Dedifferentiated amniotic fluid mesenchymal stem cell (primary cell): ENCODE measurements around the gene GPC5.
"Not testable (repeated sequence)": the region's sequence is repeated elsewhere in the genome, so short reads cannot be mapped to it uniquely, and the experiment has no call there.

ENCODE experiments used
- DNase-seq: peaks from one replicate; pipeline ENCODE4 v3.0.0-alpha.2; 2016; ENCODE audit errors: extremely low spot score

Gene GPC5

GRCh38 chr13:92262100-92262788, 863.8 kb downstream of the GPC5 start:
- no peak for DNase-seq

GRCh38 chr13:92265408-92265807, 867.0 kb downstream of the GPC5 start:
- no peak for DNase-seq

- no peak for DNase-seq
Measured at GRCh38 chr13:92270990-92271389, 872.6 kb downstream of the GPC5 start.

GRCh38 chr13:92272177-92272576, 873.8 kb downstream of the GPC5 start:
- no peak for DNase-seq

DNA sequence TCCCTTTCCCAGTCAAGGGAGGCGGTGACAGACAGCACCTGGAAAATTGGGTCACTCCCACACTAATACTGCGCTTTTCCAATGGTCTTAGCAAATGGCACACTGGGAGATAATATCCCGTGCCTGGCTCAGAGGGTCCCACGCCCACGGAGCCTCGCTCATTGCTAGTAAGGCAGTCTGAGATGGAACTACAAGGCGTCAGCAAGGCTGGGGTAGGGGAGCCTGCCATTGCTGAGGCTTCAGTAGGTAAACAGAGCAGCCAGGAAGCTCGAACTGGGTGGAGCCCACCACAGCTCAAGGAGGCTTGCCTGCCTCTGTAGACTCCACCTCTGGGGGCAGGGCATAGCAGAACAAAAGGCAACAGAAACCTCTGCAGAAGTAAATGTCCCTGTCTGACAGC, 882.6 kb downstream of the GPC5 start:
- not testable (repeated sequence) for DNase-seq

- DNase-seq, result not testable (repeated sequence)
Measured at GRCh38 chr13:92290718-92291307, 892.4 kb downstream of the GPC5 start.

DNA sequence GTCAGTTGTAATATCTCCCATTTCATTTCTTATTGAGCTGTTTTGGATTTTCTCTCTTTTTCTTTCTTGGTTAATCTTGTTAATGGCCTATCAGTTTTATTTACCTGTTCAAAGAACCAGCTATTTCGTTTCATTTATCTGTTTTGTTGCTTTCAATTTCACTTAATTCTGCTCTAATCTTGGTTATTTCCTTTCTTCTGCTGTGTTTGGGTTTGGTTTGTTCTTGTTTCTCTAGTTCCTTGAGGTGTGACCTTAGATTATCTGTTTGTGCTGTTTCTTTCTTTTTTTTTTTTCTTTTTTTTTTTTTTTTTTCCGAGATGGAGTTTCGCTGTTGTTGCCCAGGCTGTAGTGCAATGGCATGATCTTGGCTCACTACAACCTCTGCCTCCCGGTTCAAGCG, 896.1 kb downstream of the GPC5 start:
- DNase-seq, result not testable (repeated sequence)

GRCh38 chr13:92296154-92296671, 897.8 kb downstream of the GPC5 start:
- DNase-seq, result not testable (repeated sequence)

GRCh38 chr13:92297971-92298942, 899.8 kb downstream of the GPC5 start:
- no peak for DNase-seq

- DNase-seq, result no peak
Measured at GRCh38 chr13:92300651-92301050, 902.2 kb downstream of the GPC5 start.

DNA sequence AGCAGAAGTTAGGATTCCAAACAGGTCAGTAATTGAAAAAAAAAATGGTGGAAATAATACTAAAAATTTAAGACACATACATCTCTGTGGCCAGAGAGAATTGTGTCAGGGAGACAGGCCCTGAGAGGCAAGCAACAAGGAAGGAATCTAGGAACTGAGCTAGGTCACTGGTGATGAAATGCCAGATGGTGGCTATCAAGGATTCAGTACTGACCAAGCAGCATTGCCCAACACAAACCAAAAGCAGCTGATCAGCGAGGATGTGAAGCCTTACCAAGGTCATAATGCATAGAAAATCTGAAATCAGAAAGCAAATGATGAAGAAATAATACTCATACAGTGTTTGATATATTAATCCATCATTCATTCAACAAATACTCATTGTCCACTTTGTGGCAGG, 905.0 kb downstream of the GPC5 start:
- no peak for DNase-seq

GRCh38 chr13:92307752-92308151, 909.3 kb downstream of the GPC5 start:
- DNase-seq, result no peak

DNA sequence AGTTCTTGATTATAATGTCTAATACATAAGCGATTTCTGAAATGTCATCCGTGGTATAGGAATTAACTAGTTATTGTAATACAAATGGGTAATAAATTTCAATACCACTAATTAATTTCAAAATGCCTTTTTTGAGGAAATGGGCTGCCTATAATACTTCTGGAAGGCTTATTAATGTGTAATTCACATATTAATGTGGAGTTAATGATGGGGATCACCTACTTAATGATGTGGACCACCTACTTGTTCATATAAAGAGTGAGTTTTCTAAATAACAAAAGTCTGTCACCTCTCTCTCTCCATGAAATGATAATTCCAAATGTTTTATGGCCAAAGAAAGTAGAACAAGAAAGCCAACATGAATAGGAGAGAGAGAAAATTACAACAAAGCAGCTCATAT, 914.4 kb downstream of the GPC5 start:
- no peak for DNase-seq

DNA sequence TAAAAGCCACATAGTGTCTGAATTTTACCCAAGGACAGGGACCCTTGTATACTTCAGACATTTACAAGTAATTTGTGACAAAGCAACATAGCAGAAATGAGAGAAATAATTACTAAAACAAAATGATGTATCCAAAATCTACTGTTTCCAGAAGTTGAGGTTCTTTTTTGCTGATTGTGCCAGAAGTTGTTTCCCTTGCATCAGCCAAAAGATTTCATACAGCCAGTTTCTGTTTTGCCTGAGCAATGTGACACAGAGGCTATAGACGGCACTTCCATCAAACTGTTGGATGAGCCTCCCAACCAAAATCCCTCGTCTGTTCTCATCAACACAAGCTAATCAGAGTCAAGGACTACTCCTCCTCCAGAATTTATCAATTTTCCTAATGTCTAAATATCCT, 915.0 kb downstream of the GPC5 start:
- DNase-seq, result no peak

DNA sequence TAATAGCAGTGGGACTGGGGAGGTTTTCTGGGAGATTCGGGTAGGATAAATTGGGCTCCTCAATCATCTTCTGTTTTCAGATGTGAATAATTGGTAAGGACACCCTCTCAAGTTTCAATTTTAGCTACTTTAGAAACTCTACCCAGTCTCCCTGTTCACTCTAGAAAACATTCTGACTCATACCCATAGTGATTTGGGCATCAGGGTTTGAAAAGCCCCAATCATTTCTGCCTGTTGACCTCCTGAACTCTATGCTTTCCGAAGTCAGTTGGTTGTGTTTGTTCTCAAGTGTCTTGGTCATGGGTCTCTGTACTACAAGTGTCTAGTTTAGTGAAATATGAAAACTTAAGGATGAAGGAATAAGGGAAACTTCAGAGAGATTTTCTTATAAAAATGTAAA, 916.8 kb downstream of the GPC5 start:
- DNase-seq, result no peak

DNA sequence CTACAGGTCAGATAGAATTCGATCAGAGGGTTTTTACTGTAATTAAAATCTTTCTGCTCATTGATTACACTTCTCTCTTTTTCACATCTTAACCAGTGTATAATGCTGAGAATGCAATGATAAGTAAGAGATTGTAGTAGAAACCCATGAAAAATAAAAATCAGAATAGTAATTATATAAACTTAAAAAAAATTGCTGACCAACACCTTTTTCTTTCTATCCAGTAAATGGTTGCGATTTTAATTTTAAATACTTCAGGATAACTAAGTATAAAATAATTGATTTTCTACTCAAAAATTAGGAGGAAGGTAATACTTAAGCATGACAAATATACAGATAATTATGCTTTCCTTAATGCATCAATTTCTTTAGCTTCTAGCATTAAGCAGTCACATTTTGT, 917.6 kb downstream of the GPC5 start:
- DNase-seq, result no peak

DNA sequence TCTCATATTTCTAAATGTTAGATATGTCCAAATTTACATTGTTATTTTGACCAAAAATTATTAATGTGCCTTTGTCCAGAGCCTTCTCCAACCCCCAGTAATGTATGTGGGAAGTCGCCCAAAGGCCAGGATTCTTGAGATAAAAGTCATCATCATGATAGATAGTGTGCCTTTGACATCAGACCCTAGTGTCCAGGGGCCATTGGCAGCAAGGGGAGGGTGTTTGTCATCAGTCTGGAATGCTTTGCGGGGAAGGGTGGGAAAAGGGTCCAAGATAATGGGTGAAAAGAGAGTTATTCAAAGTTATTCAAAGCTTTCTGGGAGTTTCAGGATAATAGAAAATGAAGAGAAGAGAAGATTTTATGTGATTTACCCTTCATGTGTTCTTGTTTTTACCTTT, 918.6 kb downstream of the GPC5 start:
- no peak for DNase-seq

- DNase-seq, result no peak
Measured at GRCh38 chr13:92320323-92320722, 921.9 kb downstream of the GPC5 start.

GRCh38 chr13:92321174-92321573, 922.8 kb downstream of the GPC5 start:
- no peak for DNase-seq

DNA sequence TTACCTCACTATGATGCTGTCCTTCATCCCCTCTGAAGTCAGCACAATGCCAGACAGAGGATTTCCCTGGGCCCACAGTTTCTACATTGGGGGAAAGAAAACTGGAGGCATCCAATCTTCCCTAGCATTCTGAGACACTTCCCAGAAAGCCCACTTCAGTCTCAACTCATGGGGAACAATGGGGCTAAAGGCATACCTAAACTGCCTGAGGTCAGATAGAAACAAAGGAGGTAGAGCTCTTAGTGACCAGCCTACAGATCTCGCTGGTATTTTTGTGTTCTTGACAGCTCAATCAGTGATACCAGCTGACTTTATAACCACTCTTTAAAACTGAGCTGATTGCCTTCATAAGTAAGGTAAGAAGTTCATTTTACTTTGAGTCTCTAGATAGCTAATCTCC, 947.2 kb downstream of the GPC5 start:
- DNase-seq, result no peak

DNA sequence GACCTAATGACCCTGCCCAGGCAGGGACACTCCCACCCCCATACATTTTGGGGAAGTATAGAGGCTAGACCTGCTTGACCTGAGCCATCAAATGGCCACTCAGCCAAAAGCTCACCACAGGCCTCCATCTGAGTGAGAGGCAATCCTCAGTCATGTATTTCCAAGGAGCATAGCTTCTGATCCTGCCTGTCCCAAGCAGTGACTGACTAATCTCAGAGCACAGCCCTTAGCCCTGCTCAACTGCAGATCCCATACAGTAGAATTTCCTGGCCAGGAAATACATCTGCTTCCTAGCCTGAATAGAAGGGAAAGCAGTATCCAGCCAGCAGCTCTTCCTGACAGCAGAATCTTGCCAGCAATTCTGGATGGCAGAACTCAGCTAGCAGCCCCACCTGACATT, 947.6 kb downstream of the GPC5 start:
- no peak for DNase-seq

DNA sequence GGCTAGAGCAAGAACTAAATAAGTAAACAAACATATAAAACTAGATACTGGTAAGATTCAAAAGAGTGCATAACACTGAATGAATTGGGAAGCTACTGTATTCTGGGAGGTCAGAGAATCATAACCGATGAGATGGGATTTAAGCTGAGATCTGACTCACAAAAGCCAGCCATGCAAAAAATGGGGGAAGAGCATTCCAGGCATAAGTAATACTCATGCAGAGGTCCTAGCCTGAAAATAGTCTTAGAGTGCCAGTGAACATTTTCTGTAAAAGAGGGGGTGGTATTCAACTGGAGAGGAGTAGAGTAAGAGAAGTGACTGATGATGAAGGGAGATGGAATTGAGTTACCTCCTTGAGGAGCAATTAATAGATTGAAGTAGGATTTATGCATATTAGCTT, 956.2 kb downstream of the GPC5 start:
- DNase-seq, result no peak
